ENCODE data around the gene LAS1L.
"Not testable (repeated sequence)": the region's sequence is repeated elsewhere in the genome, so short reads cannot be mapped to it uniquely, and the experiment has no call there.

LAS1L gene

GRCh38 chrX:65517923-65518322 lies 16.7 kb downstream of the LAS1L start:
- DNase-seq (ENCODE audit: low spot score) = no peak

- no peak for DNase-seq (ENCODE audit: low spot score)
Measured at GRCh38 chrX:65516756-65517155, 17.8 kb downstream of the LAS1L start.

- no peak for DNase-seq (ENCODE audit: low spot score)
Measured at GRCh38 chrX:65513610-65514009, 21.0 kb downstream of the LAS1L start.

DNA sequence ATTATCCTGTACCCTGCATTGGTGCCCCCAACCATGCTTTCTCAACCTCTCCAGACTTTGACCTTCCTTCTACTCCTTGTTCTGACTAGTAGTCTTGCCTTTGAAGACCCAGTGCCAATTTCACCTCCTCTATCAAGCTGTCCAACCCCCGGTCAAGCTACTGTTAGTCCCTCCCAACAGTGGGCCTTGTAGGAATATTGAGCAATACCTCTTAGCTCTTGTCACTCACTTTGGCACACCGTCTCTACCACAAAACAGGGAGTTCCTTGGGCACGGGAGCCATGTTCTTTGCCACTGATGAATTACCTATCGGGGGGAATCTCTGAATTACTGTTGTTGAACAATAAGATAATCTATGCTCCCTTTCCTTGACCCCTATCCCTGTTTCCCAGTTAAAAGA lies 25.2 kb downstream of the LAS1L start:
- no peak for DNase-seq (ENCODE audit: low spot score)

DNA sequence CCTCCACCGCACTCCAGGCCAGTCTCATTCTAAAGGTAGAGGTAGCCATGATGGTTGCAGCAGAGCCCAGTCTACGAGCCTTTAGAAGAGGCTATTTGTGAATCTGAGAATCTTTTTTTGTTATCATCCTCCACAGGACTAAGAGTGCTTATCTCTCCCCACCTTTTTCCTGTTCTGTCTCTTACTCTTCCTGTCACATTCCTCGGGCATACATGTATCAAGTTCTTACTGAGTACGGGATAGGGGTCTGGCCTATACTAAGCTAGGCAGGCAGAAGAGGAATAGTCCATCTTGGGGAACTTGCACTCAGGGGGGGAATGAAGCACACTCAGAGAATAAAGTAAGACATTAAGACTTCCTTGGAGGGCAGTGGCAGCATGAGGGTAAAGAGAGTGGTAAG lies 25.7 kb downstream of the LAS1L start:
- no peak for DNase-seq (ENCODE audit: low spot score)

DNA sequence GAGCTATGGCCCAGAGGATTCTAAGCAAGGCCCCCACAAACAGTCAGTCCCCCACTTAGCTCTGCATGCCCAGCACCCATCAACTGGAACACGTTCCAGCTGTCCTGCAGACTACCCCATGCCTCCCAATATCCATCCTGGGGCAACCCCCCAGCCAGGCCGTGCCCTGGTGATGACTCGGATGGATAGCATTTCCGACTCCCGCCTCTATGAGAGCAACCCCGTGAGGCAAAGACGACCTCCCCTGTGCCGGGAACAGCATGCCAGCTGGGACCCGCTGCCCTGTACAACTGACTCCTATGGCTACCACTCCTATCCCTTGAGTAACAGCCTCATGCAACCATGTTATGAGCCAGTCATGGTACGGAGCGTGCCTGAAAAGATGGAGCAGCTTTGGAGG lies 32.0 kb downstream of the LAS1L start:
- no peak for DNase-seq (ENCODE audit: low spot score)

DNA sequence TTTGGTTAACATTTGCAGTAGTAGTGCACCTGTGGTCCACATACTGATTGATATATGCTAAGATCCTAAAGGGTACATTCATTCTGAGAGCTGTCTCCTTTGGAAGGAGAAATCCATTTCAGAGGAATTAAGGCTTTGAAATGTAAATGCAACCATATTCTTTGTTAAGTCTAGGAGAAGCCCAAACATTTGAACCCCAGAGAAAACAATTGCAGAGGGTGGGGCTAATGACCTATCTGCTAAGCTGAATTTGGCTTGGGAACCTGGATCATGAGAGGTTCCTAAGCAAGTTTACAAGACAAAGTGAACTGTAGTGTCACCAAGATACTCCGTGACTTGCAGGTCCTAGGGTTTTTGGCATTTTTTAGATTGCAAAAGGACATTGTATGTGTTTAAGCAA lies 41.2 kb downstream of the LAS1L start:
- no peak for DNase-seq (ENCODE audit: low spot score)

GRCh38 chrX:65491620-65492019 lies 43.0 kb downstream of the LAS1L start:
- no peak for DNase-seq (ENCODE audit: low spot score)

DNA sequence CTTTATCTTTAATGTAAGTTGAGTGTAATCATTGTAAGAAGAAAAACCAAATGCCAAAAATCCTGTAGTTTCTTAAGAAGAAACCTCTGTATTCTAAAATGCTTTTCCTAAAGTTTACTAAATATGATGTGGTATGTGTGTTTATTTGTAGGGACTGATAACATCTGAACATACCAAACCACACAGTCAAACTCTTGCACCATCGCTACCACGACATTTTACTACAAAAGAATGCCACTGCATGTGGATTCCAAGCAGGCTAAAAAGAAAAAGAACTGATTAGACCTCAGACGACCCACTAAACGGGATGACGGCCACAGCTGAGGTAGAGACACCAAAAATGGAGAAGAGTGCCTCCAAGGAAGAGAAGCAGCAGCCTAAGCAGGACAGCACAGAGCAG lies 46.1 kb downstream of the LAS1L start:
- no peak for DNase-seq (ENCODE audit: low spot score)

DNA sequence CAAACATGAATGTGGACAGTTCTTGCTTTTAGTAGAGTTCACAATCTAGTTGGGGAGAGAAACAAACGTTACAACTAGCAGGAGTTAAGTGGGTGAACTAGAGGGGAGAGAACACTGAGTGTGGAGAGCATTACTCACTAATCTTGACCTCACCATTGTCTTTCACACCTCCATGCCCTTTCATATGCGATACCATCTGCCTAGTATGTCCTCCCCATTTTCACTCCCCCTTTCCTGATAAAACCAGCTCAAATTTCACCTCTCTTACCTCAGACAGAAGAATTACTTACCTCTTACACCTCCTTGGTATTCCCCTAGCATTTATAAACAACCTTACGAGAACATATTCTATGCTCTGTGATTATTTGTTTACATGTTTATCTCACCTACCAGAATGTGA lies 53.6 kb downstream of the LAS1L start:
- no peak for DNase-seq (ENCODE audit: low spot score)

GRCh38 chrX:65479102-65479501 lies 55.5 kb downstream of the LAS1L start:
- not testable (repeated sequence) for DNase-seq (ENCODE audit: low spot score)

DNA sequence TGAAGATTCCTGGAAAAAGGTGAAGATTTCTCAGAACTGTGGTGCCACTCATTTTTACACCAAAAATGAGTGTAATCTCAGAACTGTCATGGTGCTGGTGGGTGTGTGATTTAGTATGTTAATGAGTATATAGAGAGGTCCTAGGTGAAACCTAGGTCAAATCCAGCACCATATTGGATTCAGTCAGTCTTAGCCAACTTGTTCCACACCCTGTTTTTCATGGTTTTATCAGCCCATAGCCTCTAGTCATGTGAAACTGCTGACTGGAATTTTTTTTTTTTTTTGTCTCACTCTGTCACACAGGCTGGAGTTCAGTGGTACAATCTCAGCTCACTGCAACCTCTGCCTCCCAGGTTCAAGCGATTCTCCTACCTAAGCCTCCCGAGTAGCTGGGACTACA lies 58.0 kb downstream of the LAS1L start:
- no peak for DNase-seq (ENCODE audit: low spot score)

- DNase-seq (ENCODE audit: low spot score) = no peak
Measured at GRCh38 chrX:65463550-65463949, 71.0 kb downstream of the LAS1L start.
